Middle frontal gyrus (tissue), 1 donor: ENCODE results near the gene UCK1.
"Not testable (repeated sequence)": the region's sequence is repeated elsewhere in the genome, so short reads cannot be mapped to it uniquely, and the experiment has no call there.

Experiments used
- DNase-seq: peaks from one replicate; pipeline ENCODE4 v3.0.0-alpha.2; 2015; ENCODE audit warnings: low spot score; ENCODE audit errors: extremely low spot score

UCK1 gene

GRCh38 chr9:131523451-131524435, 7.3 kb downstream of the UCK1 start:
- DNase-seq: no peak

DNA sequence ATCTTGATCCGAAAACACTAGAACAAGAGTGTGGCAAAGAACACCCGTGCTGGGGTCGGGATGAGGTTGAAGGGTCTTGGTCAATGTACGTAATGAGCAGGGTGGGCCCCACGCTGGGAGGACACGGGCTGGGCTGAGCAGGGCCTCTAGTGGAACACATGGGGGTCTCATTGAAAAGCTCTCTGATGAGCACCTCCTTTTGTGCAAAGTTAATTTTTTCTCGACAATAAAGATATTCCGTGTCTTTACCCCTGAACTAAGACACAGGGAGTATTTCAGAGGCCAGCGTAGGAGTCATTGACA, 8.0 kb downstream of the UCK1 start:
- DNase-seq: no peak

GRCh38 chr9:131522257-131523085, 8.6 kb downstream of the UCK1 start:
- DNase-seq: no peak

DNA sequence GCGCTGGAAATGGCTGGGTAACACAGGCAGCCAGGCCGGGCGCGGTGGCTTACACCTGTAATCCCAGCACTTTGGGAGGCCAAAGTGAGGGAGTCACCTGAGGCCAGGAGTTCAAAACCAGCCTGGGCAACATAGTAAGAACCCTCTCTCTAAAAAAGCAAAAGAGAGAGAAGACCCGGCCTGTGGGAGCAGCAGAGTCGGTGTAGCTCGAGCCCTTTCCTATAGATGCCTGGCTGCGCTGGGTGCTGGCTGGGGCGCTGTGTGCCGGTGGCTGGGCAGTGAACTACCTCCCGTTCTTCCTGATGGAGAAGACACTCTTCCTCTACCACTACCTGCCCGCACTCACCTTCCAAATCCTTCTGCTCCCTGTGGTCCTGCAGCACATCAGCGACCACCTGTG, 9.2 kb downstream of the UCK1 start:
- DNase-seq: no peak

GRCh38 chr9:131521203-131521602, 9.9 kb downstream of the UCK1 start:
- no peak for DNase-seq

- no peak for DNase-seq
These were observed 10.6 kb downstream of the UCK1 start for GRCh38 chr9:131520503-131520902.

DNA sequence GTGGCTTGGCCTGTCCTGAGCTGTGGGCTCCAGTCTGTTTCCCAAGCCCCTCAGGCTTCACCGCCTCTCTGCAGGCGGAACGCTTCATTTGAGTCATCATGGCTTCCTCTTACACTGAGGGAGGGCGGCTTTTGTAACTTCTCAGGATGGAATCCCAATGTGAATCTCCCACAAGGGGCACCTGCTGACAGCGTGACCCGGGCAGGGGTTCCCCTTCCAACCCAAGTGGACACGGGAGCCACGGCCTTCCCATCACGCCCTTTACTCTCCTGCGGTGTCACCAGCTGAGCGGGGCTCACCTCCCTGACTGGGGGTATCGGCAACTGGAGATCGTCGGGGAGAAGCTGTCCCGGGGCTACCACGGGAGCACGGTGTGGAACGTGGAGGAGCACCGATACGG, 12.5 kb downstream of the UCK1 start:
- no peak for DNase-seq

DNA sequence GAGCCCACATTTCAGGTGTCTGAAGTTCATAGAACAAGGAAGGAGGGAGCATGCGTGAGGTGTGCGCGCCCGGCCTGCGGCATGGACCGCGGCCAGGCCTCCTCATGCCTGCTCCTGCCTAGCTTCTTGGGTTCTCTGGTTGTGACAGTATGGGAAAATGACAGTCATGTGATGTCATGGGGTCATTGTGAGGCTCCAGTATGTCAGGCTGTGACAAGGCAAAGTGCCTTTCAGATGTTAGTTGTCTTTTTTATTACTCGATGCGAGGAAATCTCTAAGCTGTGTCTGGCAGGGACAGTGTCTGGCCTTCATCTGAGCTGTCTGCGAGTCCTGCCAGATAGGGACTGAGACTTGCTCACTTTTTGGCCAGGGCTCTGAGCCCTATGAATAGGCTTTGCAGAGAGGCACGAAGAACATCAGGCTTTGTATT, 13.3 kb downstream of the UCK1 start:
- no peak for DNase-seq

GRCh38 chr9:131516930-131517329, 14.1 kb downstream of the UCK1 start:
- DNase-seq: no peak

DNA sequence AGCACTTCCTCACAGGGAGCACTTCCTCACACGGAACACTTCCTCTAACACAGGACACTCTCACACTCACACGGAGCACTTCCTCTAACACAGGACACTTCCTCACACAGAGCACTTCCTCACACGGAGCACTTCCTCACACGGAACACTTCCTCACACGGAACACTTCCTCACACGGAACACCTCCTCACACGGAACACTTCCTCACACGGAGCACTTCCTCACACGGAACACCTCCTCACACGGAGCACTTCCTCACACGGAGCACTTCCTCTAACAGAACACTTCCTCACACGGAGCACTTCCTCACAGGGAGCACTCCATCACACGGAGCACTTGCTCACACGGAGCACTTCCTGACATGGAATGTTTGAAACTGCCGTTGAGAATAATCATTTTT, 15.0 kb downstream of the UCK1 start:
- DNase-seq: no peak

DNA sequence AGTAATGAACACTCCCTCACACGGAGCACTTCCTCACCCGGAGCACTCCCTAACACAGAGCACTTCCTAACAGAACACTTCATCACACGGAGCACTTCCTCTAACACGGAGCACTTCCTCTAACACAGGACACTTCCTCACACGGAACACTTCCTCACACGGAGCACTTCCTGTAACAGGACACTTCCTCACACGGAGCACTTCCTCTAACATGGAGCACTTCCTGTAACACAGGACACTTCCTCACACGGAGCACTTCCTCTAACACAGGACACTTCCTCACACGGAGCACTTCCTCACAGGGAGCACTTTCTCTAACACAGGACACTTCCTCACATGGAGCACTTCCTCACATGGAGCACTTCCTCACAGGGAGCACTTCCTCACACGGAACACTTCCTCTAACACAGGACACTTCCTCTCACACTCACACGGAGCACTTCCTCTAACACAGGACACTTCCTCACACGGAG, 15.5 kb downstream of the UCK1 start:
- DNase-seq: not testable (repeated sequence)

DNA sequence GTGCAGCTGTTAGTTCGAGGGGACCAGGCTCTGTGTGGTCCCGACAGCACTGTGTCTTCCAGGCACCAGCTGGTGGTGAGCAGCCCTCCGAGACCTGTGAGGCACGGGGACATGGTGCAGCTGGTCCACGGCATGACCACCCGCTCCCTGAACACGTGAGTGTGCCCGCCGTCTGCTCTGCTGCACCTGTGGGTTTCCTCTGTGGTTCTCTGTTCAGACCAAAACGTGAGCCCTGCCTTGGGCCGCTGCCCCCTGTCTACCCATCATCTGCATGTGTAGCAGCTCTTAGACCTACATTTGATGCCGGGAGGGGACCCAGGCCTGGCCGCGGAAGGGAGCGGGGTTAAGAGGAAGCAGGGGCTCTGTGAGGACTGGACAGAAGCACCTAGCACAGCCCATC, 17.9 kb downstream of the UCK1 start:
- no peak for DNase-seq

GRCh38 chr9:131511880-131512279, 19.2 kb downstream of the UCK1 start:
- no peak for DNase-seq

DNA sequence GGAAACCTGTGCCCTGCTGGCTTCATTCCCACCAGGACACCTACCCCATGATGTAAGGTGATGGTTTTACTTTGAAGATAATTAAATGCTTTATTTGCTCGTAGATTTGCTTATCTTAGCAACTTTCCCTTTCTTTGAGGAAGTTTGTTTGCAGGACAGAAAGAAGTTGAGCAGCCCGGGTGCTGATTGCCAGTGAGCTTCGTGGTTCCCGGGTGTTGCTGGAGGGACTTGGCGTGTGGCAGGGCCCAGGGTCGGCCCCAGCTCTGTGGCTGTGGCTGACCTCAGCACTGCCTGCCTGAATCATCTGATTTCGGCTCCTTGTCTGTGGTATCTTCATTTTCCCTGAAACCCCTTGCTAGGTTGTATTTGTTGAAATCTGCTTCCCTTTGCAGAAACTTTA, 19.6 kb downstream of the UCK1 start:
- DNase-seq: no peak

GRCh38 chr9:131505012-131505411, 26.1 kb downstream of the UCK1 start:
- no peak for DNase-seq

DNA sequence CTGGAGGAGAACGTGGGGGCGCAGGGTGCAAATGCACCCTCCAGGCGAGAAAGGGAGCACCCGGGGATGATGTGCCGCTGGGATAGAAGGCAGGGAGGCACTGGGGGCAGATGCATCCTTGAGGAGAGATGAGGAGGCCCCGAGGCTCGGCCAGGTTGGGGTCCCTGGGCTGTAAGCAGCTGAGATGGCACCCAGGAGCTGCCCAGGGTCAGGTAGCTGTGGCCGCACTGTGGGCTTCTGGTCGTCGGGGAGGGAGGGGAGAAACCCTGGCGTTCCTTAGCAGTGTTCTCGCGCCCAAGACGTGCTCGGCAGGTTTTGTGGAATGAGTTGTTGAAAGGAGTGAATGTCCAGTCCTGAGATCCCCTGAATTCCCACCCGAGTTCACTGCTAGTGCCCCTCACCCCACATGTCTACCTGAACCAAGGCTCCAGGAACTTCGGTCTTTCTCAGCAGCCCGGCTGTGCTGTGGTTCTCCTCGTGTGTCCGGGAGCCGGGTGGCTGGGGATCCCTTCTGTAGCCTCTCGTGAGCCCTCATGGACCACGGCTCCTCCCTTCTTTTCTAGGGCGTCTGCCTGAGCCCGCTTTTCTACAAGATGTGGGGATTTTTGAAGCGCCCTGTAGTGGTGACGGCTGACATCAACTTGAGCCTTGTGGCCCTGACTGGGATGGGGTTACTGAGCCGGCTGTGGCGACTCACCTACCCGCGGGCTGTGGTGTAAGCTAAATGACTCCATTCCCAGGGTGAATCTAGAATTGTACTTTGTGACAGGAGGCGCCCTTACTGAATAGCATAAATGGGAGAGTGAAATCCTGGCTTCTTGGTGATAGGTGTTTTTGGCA, 27.2 kb downstream of the UCK1 start:
- no peak for DNase-seq

GRCh38 chr9:131502781-131503625, 28.1 kb downstream of the UCK1 start, which contains the start of gene POMT1:
TSS of gene POMT1 (plus strand) at chr9:131502918. CDS start at chr9:131504219, 1,301 bp downstream.
- DNase-seq: peak; percentile 69

DNA sequence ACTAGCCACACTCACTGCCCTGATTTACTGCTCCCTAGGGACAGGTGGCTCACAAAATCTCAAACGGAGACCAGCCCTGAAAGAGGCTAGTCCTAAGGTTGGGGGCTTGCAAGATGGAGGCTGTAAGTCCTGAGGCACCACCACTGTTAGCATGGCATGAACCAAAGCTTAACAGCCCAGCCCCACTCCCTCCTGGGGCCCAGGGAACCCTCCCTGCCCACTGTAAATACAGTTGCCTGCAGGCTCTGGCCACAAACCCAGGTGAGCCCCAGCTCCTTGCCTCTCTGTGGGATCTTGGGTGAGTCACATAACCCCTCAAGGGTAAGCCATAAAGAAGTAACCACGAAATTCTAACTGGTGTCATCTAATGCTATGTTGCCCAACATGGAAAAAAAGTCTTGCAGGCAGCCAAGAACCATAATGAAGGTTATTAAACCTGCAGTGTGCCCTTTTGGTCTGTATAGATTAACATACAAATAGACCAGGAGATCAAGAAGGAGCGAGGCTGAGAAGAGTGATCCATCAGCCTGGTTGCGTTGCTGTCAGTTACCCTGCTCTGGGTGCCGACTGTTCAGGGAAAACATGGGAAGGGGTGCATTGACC, 30.0 kb downstream of the UCK1 start:
- no peak for DNase-seq

- DNase-seq: peak; percentile 39
These were observed 30.7 kb downstream of the UCK1 start for GRCh38 chr9:131500377-131500776.

- no peak for DNase-seq
These were observed 31.8 kb downstream of the UCK1 start for GRCh38 chr9:131499254-131499767.
